ENCODE results near the gene PPP1R1A.

Gene PPP1R1A

GRCh38 chr12:54588110-54588889, at the start of gene PPP1R1A:
PPP1R1A (minus strand) TSS chr12:54588659; CDS start chr12:54588488, 171 bp downstream.
- Mint-ChIP-seq H3K27me3 (peaks cover 88% of the 10 kb centered on the region), H3K9me3 (no peaks in the 10 kb centered on the region), H3K4me3 (peak within 1 kb of the TSS; percentile 51 to 58), H3K27ac (no peak within 1 kb of the TSS), H3K4me1 (peaks cover 11% of the 10 kb centered on the region)
- DNase-seq, result no peak
- ATAC-seq, result peak; percentile 18

GRCh38 chr12:54634795-54635194, 46.3 kb upstream of the PPP1R1A start, which contains the start of gene LACRT:
LACRT (minus strand) TSS chr12:54634895; CDS start chr12:54634841, 54 bp downstream.
- Mint-ChIP-seq H3K27me3 (peaks cover 27% of the 10 kb centered on the region), H3K4me3 (no peak within 1 kb of the TSS), H3K9me3 (no peaks in the 10 kb centered on the region), H3K27ac (peak within 1 kb of the TSS; percentile 20 to 28), H3K4me1 (peaks cover 8% of the 10 kb centered on the region)
- ATAC-seq (no peak), DNase-seq (no peak)

- no peak overlapping the region for H3K27ac Mint-ChIP-seq
- H3K9me3 Mint-ChIP-seq, result peaks cover 0 to 10% of the 10 kb centered on the region in 2 donors
- peaks cover 8% of the 10 kb centered on the region for H3K4me1 Mint-ChIP-seq
- ATAC-seq (no peak), DNase-seq (no peak)
- H3K4me3 Mint-ChIP-seq, result no peak overlapping the region
- peaks cover 35% of the 10 kb centered on the region for H3K27me3 Mint-ChIP-seq
Observed at GRCh38 chr12:54631988-54632728, 43.7 kb upstream of the PPP1R1A start.

GRCh38 chr12:54631551-54631950, 43.1 kb upstream of the PPP1R1A start:
- Mint-ChIP-seq H3K9me3 (peaks cover 5 to 16% of the 10 kb centered on the region in 2 donors), H3K4me1 (peaks cover 8% of the 10 kb centered on the region), H3K27me3 (peaks cover 41% of the 10 kb centered on the region), H3K4me3 (no peak overlapping the region), H3K27ac (no peak overlapping the region)
- ATAC-seq (no peak), DNase-seq (no peak)

GRCh38 chr12:54629925-54630324, 41.5 kb upstream of the PPP1R1A start:
- Mint-ChIP-seq H3K4me1 (peaks cover 8% of the 10 kb centered on the region), H3K27me3 (peaks cover 57% of the 10 kb centered on the region)
- no peak for ATAC-seq

GRCh38 chr12:54628186-54628846, 39.9 kb upstream of the PPP1R1A start:
- Mint-ChIP-seq H3K27ac (no peak overlapping the region), H3K4me3 (no peak overlapping the region), H3K4me1 (peaks cover 8% of the 10 kb centered on the region), H3K27me3 (peaks cover 69% of the 10 kb centered on the region), H3K9me3 (peaks cover 8 to 20% of the 10 kb centered on the region in 2 donors)
- DNase-seq, result no peak
- ATAC-seq, result no peak

More at GRCh38 chr12:54629925-54630324, 41.5 kb upstream of the PPP1R1A start:
- no peak for DNase-seq
- H3K27ac Mint-ChIP-seq, result no peak overlapping the region
- no peak overlapping the region for H3K4me3 Mint-ChIP-seq
- H3K9me3 Mint-ChIP-seq, result peaks cover 8 to 20% of the 10 kb centered on the region in 2 donors

- ATAC-seq, result no peak
- H3K4me3 Mint-ChIP-seq, result no peak overlapping the region
- DNase-seq, result no peak
- no peak overlapping the region for H3K27ac Mint-ChIP-seq
- peaks cover 69% of the 10 kb centered on the region for H3K27me3 Mint-ChIP-seq
- H3K4me1 Mint-ChIP-seq, result peaks cover 3% of the 10 kb centered on the region
- H3K9me3 Mint-ChIP-seq, result peaks cover 8 to 20% of the 10 kb centered on the region in 2 donors
Observed at GRCh38 chr12:54627304-54627703, 38.8 kb upstream of the PPP1R1A start.

GRCh38 chr12:54625598-54625997, 37.1 kb upstream of the PPP1R1A start:
- H3K4me1 Mint-ChIP-seq, result no peaks in the 10 kb centered on the region
- peaks cover 74% of the 10 kb centered on the region for H3K27me3 Mint-ChIP-seq
- DNase-seq (no peak), ATAC-seq (no peak)
- H3K4me3 Mint-ChIP-seq, result no peak overlapping the region
- no peak overlapping the region for H3K27ac Mint-ChIP-seq
- peaks cover 8 to 20% of the 10 kb centered on the region in 2 donors for H3K9me3 Mint-ChIP-seq

- no peaks in the 10 kb centered on the region for H3K4me1 Mint-ChIP-seq
- H3K27me3 Mint-ChIP-seq, result peaks cover 66% of the 10 kb centered on the region
- H3K27ac Mint-ChIP-seq, result no peak overlapping the region
- no peak for DNase-seq
- peaks cover 8 to 20% of the 10 kb centered on the region in 2 donors for H3K9me3 Mint-ChIP-seq
- H3K4me3 Mint-ChIP-seq, result no peak overlapping the region
- no peak for ATAC-seq
Observed at GRCh38 chr12:54624315-54625279, 36.1 kb upstream of the PPP1R1A start.

GRCh38 chr12:54622463-54623183, 34.2 kb upstream of the PPP1R1A start:
- ATAC-seq, result no peak
- no peak for DNase-seq
- Mint-ChIP-seq H3K27me3 (peaks cover 77% of the 10 kb centered on the region), H3K4me1 (no peaks in the 10 kb centered on the region), H3K27ac (no peak overlapping the region), H3K4me3 (no peak overlapping the region), H3K9me3 (peaks cover 8 to 14% of the 10 kb centered on the region in 2 donors)

- no peak for ATAC-seq
- Mint-ChIP-seq H3K27me3 (peaks cover 60% of the 10 kb centered on the region), H3K9me3 (no peaks in the 10 kb centered on the region)
Observed at GRCh38 chr12:54616933-54617680, 28.6 kb upstream of the PPP1R1A start.

GRCh38 chr12:54612225-54612750, 23.8 kb upstream of the PPP1R1A start:
- no peaks in the 10 kb centered on the region for H3K9me3 Mint-ChIP-seq
- no peak overlapping the region for H3K27ac Mint-ChIP-seq
- peaks cover 44% of the 10 kb centered on the region for H3K27me3 Mint-ChIP-seq
- H3K4me3 Mint-ChIP-seq, result no peak overlapping the region
- DNase-seq (no peak), ATAC-seq (no peak)
- peaks cover 7% of the 10 kb centered on the region for H3K4me1 Mint-ChIP-seq

More at GRCh38 chr12:54616933-54617680, 28.6 kb upstream of the PPP1R1A start:
- no peak for DNase-seq
- Mint-ChIP-seq H3K4me1 (peaks cover 8% of the 10 kb centered on the region), H3K27ac (no peak overlapping the region), H3K4me3 (no peak overlapping the region)

- ATAC-seq (no peak), DNase-seq (no peak)
- Mint-ChIP-seq H3K9me3 (no peaks in the 10 kb centered on the region), H3K4me3 (no peak overlapping the region), H3K27ac (no peak overlapping the region), H3K4me1 (peaks cover 1% of the 10 kb centered on the region), H3K27me3 (peaks cover 38% of the 10 kb centered on the region)
Observed at GRCh38 chr12:54611715-54612149, 23.3 kb upstream of the PPP1R1A start.

Measured in stimulated activated naive CD8-positive, alpha-beta T cell treated with anti-CD3 and anti-CD28 coated beads, Interleukin-15, amount 100 ng/mL, for 72 hours (primary cell).